ENCODE measurements around the gene ASB2.

GRCh38 chr14:93892505-93892839 is 83.9 kb downstream of the ASB2 start:
- TF ChIP-seq ZNF239 (tag by site-specific recombination; IDR thresholded peaks at IDR 0.05) (no peak), CTCF (tag by site-specific recombination; IDR thresholded peaks at IDR 0.05) (no peak), ZNF274 (IDR thresholded peaks at IDR 0.05; ENCODE audit: low read length) (no peak), ZNF274 (tag by site-specific recombination; IDR thresholded peaks at IDR 0.05; ENCODE audit: borderline replicate concordance) (no peak), MZF1 (tag by site-specific recombination; IDR thresholded peaks at IDR 0.05; ENCODE audit: borderline replicate concordance) (no peak), TCF7L2 (IDR thresholded peaks at IDR 0.05; ENCODE audit: borderline replicate concordance, low read depth, low read length) (no peak)

All from HEK293 (cell line).